A204.1 (cell line): ENCODE measurements around the gene ICOSLG.
"Not testable (repeated sequence)": the region's sequence is repeated elsewhere in the genome, so short reads cannot be mapped to it uniquely, and the experiment has no call there.

Experiments
- FAIRE-seq: peaks from 2 replicates; lab custom pipeline; 2012; peaks lifted over from hg19 to GRCh38; lab: Jason Lieb, UNC

Gene ICOSLG

GRCh38 chr21:44176127-44176526, 64.6 kb downstream of the ICOSLG start:
- not testable (repeated sequence) for FAIRE-seq

GRCh38 chr21:44175189-44175588, 65.6 kb downstream of the ICOSLG start:
- not testable (repeated sequence) for FAIRE-seq
